HUES64 (cell line): ENCODE data around the gene EPS15.

Experiments
- H3K27ac ChIP-seq: 2 replicates; pipeline ENCODE4 v1.7.0; 2013; ENCODE audit warnings: low read depth, low read length, inconsistent platforms
- H3K27me3 ChIP-seq: 2 replicates; pipeline ENCODE4 v1.6.1; 2013; ENCODE audit warnings: mild to moderate bottlenecking, low read length; ENCODE audit not compliant: insufficient read depth
- H3K36me3 ChIP-seq: 2 replicates; pipeline ENCODE4 v1.6.1; 2013; ENCODE audit warnings: mild to moderate bottlenecking, low read length; ENCODE audit not compliant: insufficient read depth
- H3K4me1 ChIP-seq: 2 replicates; pipeline ENCODE4 v1.6.1; 2013; ENCODE audit warnings: mild to moderate bottlenecking, low read length, moderate library complexity; ENCODE audit not compliant: insufficient read depth
- H3K4me3 ChIP-seq: 2 replicates; pipeline ENCODE4 v1.5.1; 2013; ENCODE audit warnings: mild to moderate bottlenecking, low read length, moderate library complexity
- H3K9ac ChIP-seq: 2 replicates; pipeline ENCODE4 v1.6.1; 2013; ENCODE audit warnings: mild to moderate bottlenecking, low read depth, low read length
- H3K9me3 ChIP-seq: 2 replicates; pipeline ENCODE4 v1.6.1; 2013; ENCODE audit warnings: low read depth, low read length; ENCODE audit not compliant: insufficient read depth
- WGBS: fragments of 150-250, 120-280 bp; methylation state at CpG from one replicate; pipeline ENCODE4 v1.1.7; 2013; ENCODE audit warnings: missing lambda C conversion rate; 5-methylcytosine and 5-hydroxymethylcytosine counted together

The EPS15 gene

DNA sequence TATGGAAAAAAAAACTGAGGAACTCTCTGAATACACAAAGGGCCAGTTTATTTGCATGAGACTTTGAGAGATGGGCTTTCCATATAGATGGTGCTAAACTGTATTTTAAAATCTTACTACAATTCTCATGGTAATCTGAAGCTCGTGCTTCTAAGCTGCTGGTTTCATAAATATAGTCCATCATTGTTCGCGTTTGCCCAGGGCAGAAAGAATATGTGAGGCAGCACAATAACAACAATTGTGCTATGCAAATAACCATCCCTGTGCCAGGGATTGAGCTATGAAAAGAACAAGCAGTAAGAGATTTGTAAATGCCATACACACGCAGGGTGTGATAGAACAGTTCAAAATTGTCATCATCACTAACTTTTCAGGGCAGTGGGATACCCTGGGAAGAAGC lies 4.9 kb upstream of the EPS15 start:
- H3K27ac ChIP-seq: no peak overlapping the region
- H3K27me3 ChIP-seq: no peaks in the 10 kb centered on the region
- H3K9me3 ChIP-seq: no peaks in the 10 kb centered on the region
- WGBS: 91% methylated on average over 4 of the region's 4 CpGs
- H3K9ac ChIP-seq: no peak overlapping the region
- H3K36me3 ChIP-seq: no peaks in the 10 kb centered on the region
- no peak overlapping the region for H3K4me3 ChIP-seq
- no peaks in the 10 kb centered on the region for H3K4me1 ChIP-seq

DNA sequence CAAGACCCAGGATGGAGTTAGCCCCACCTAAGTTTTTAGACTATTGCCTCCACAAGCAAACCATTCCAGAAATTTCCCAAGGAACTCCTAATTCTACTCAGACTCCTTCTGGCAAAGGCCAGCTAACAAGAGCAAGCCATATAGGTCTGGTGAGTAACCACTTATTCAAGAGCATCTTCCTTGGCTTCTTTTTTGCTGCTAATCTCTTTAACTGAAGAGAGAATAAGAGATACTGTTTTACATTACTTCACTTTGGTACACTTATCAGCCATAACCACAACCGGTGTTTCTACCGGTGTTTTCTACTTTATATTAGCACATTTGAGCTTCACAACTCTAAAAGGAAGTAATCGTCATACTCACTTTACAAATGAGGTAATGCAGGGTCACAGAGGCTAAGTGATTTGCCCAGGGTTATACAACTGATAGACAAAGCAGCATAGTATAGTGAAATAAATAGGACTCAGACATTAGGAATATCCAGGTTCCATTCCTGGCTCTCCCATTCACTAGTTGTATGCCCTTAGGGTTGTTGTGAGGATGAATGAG lies 1.7 kb upstream of the EPS15 start:
- Histone ChIP-seq H3K4me1 (peaks cover 12% of the 10 kb centered on the region), H3K9ac (no peak overlapping the region), H3K9me3 (no peaks in the 10 kb centered on the region), H3K27me3 (no peaks in the 10 kb centered on the region), H3K27ac (no peak overlapping the region), H3K36me3 (no peaks in the 10 kb centered on the region), H3K4me3 (no peak overlapping the region)
- WGBS: 96% methylated on average over 3 of the region's 3 CpGs

DNA sequence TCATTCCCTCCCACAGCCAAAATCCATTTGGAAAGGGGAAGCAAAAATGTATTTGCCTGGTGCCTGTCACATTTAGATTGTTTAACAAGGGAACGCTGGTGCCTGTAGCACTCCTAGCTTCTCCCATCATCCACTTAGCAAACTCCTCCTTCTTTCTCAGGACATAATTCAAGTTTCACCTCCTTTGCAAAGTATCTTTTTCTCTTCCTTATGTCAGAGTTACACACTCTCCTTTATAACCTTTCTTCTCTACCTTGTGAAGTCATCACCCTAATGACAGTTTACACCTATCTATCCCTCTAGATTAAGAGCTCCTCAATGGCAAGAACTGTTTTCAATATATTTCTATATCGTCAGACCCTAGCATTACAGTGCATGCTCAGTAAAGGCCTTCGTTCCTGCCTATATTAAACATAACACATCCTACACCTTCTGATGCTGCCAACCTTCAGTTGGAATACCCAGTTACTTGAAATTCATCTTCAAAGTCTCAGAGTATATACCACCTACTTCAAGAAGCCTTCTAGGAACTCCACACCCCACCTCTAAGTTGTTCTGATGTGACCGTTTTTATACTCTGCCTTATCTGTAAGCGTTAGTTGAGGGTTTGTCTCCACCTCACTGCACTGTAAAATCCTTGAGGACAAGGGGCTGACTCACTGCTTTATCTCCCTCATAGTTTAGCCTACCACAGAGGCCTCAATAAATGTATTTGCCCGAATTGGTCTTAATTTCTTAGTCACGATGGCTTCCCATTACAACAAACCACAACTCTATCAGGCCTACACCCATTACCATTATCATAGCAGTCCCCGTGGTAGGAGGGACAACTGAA lies 1.0 kb upstream of the EPS15 start:
- 89% methylated on average over 8 of the region's 8 CpGs for WGBS
- Histone ChIP-seq H3K36me3 (no peaks in the 10 kb centered on the region), H3K4me3 (no peak overlapping the region)

DNA sequence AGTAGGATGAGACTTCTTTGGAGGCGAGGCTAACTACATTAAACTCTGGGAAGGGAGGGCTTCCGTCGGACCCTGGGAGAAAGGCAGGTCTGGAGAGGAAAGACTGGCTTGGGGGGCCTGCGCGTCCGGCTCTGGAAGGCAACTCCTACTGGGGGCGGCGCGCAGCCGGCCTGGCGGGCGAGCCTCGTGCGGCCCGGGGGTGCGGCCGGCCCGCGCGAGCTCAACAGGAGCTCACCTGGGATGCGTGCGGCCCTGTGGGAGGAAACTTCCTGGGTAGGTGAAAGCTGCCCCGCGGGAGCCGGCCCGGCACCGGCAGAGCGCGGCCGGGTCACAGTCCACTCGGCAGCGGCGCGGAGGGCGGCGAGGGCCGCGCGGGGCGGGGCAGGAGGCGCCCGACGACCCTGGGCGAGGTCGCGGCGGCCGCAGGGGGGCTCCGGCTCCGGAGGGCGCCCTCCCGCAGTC lies 449 bp downstream of the EPS15 start:
- Histone ChIP-seq H3K4me1 (peaks cover 18% of the 10 kb centered on the region), H3K27me3 (no peaks in the 10 kb centered on the region), H3K36me3 (no peaks in the 10 kb centered on the region), H3K27ac (peak overlapping the region; percentile 89; the same call in 1 of the 2 replicates), H3K9ac (peak overlapping the region; percentile 88), H3K9me3 (no peaks in the 10 kb centered on the region), H3K4me3 (peak overlapping the region; percentile 81)
- under 1% methylated on average over 52 of the region's 52 CpGs for WGBS

More for the DNA sequence above, 1.0 kb upstream of the EPS15 start:
- Histone ChIP-seq H3K9me3 (no peaks in the 10 kb centered on the region), H3K9ac (no peak overlapping the region), H3K4me1 (peaks cover 18% of the 10 kb centered on the region), H3K27me3 (no peaks in the 10 kb centered on the region), H3K27ac (no peak overlapping the region)

DNA sequence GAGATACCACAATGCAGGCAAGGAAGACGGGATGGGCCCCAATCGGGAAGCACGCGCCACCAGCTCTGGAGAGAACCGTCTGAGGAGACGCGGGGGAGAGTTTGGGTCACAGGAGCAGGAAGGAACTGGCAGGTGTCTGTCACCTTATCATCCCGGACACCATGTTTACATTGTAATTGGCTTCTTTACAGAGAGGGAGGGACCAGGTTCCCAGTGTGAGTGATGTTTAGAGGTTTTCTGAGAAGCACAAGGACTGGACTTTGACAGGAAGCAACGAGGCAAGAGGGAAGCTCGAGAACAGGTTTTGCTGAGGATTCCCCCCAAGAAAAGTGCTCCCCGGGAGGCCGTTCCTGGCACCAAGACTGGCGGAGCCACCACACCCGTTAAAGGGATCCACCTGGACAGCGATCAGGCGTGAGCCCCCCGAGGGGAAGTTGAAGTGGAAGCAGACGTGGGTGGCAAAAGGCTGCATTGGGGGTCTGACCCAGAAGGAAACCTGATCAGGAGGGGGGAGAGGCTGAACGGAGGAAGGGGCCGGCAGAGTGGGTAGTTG lies 957 bp downstream of the EPS15 start:
- Histone ChIP-seq H3K9ac (peak overlapping the region; percentile 88), H3K36me3 (no peaks in the 10 kb centered on the region), H3K27ac (peak overlapping the region; percentile 89; the same call in 1 of the 2 replicates), H3K4me3 (peak overlapping the region; percentile 81), H3K27me3 (no peaks in the 10 kb centered on the region), H3K4me1 (peaks cover 18% of the 10 kb centered on the region), H3K9me3 (no peaks in the 10 kb centered on the region)
- 1% methylated on average over 20 of the region's 20 CpGs for WGBS

DNA sequence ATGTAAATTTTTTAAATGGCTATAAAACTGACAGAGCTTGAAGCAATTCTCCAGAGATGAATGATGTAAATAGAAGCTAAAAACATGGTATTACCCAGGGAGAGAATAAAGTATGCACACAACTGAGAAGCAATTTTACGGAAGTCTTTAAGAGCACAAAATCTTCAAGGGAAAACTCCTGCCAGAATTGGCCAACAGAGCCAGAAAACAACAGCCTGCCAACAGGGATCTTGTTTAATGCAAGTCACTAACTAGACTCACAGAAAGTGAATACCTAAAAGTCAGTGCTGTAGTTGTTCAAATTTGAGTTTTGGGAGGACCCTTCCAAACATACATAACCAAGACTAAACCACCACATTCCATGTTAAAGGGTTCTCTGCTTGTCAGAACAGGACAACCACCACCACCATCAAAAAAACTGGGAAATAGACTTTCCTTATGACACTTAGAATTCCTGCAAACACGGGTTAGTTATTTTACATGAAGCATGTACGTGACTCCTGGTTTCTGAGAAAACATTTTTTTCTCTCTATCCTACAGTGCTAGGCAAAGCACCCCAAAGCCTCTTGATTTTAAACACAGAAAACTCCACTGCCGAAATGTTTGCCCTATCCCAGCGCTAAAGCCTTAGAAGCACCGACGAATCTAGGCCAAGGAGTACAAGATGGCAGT lies 1.6 kb downstream of the EPS15 start:
- WGBS: 21% methylated on average over 7 of the region's 7 CpGs
- H3K27me3 ChIP-seq: no peaks in the 10 kb centered on the region
- no peak overlapping the region for H3K27ac ChIP-seq
- H3K4me1 ChIP-seq: peaks cover 18% of the 10 kb centered on the region
- peak overlapping the region; percentile 81 for H3K4me3 ChIP-seq
- H3K9ac ChIP-seq: peak overlapping the region; percentile 11; the same call in 1 of the 2 replicates
- no peaks in the 10 kb centered on the region for H3K36me3 ChIP-seq
- H3K9me3 ChIP-seq: no peaks in the 10 kb centered on the region

DNA sequence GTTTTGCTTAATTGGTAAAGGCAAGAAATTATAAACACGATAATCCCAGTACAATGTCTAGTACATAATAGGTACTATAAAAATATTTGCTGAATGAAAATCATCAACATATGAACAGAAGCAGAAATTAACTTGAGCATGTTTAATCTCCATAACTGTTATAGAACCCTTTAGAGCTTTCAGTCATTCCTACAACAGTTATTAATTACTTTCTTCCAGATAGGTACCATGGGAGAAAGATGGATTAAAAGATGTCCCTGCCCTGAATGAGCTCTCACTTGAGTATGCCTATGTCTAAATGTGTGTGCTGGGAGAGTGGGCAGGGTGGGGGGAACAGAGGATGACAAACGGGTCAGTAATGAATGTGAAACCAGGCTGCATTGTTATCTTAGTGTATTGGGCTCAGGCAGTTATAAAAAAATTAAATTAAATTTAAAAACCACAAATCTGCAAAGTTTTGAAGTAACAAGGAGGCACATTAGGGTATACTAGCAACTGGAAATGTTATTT lies 2.4 kb downstream of the EPS15 start:
- H3K4me1 ChIP-seq: peaks cover 18% of the 10 kb centered on the region
- H3K9me3 ChIP-seq: no peaks in the 10 kb centered on the region
- no peak overlapping the region; the same call in 1 of the 2 replicates for H3K4me3 ChIP-seq
- H3K27ac ChIP-seq: no peak overlapping the region
- no peaks in the 10 kb centered on the region for H3K27me3 ChIP-seq
- 52% methylated on average over 1 of the region's 2 CpGs for WGBS
- no peaks in the 10 kb centered on the region for H3K36me3 ChIP-seq
- H3K9ac ChIP-seq: no peak overlapping the region

DNA sequence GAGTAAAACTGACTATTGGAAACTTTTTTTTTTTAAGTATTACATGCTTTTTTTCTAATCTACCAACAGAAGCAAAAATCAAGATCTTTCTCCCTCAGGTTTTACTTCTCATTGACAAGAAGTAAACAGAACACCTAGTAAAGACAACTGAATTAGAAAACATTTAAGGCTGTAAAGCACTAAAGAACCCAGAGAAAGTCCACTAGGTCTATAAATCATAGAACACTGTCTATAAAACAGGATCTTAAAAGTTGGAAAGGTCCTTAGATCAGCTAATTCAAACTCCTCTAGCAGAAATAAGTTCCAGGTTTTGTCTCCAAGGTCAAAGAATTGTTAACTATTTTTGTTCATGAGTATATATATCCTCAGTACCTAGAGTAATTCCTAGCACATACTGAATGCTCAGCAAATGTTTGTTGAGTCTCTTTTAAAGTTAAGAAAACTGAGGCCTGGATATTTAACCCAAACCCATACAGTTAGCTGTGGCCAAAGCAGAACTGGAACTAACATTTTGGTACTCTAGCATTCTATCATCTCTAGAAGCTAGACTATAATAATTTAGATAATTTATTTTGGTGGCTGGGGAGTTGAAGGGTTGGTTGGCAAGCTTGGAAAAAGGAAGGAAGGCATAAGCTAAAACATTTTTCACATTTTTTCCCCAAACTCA lies 3.0 kb downstream of the EPS15 start:
- Histone ChIP-seq H3K4me3 (no peak overlapping the region; the same call in 1 of the 2 replicates), H3K27ac (no peak overlapping the region)

DNA sequence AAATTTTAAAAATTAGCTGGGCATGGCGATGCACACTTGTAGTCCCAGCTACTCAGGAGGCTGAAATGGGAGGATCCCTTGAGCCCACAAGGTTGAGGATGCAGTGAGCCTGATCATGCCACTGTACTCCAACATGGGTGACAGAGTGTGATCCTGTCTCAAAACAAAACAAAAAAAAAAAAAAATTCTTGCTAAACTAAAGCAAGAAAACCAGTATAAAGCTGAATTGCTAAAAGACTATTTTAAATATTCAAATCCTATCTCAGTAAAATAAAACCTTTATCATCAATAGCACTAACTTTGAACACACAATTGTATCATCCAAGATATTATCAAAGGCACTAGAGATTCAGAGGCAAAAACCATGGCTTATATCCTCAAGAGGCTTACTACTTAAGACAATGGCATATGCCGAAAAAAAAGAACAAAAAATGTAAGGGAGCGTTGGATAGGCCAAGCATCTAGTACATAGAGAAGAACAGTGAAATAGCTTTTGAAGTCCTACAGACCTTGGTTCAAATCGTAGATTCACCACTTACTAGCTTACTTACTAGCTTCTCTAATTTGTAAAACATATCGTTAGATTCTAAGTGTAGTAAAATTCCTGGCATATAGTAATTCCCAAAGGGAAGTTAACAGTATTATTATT lies 3.6 kb downstream of the EPS15 start:
- 95% methylated on average over 4 of the region's 5 CpGs for WGBS
- no peak overlapping the region for H3K9ac ChIP-seq
- H3K4me3 ChIP-seq: no peak overlapping the region

More for the DNA sequence above, 3.0 kb downstream of the EPS15 start:
- Histone ChIP-seq H3K4me1 (peaks cover 18% of the 10 kb centered on the region), H3K36me3 (no peaks in the 10 kb centered on the region), H3K27me3 (no peaks in the 10 kb centered on the region), H3K9me3 (no peaks in the 10 kb centered on the region), H3K9ac (no peak overlapping the region)

DNA sequence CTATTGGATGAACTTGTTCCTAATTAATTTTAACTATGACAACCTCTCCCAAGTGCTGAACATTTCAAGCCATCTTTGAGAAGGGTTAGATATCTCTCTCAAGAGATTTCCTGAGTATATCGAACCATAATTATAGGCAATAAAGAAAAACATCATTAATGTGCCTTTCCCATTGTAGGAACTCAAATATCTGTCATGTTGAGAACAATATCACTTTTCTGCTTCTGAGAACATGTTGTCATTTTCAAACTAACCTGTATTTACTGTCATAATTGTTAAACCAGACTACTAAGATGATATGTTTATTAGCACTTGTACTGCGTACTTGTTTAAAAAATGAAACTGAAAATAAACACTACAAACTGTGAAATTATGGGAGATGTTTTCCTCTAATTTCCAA lies 4.3 kb downstream of the EPS15 start:
- Histone ChIP-seq H3K4me1 (peaks cover 18% of the 10 kb centered on the region), H3K27ac (no peak overlapping the region), H3K9ac (no peak overlapping the region), H3K4me3 (no peak overlapping the region), H3K36me3 (no peaks in the 10 kb centered on the region), H3K27me3 (no peaks in the 10 kb centered on the region), H3K9me3 (no peaks in the 10 kb centered on the region)
- 75% methylated on average over 1 of the region's 2 CpGs for WGBS

More for the DNA sequence above, 3.6 kb downstream of the EPS15 start:
- Histone ChIP-seq H3K36me3 (no peaks in the 10 kb centered on the region), H3K4me1 (peaks cover 18% of the 10 kb centered on the region), H3K27me3 (no peaks in the 10 kb centered on the region), H3K9me3 (no peaks in the 10 kb centered on the region), H3K27ac (no peak overlapping the region)
